GM18505 (cell line): ENCODE data around the gene TSEN15.

ENCODE experiments used
- ATAC-seq: cut with Tn5 transposase; IDR thresholded peaks from one replicate; pipeline ENCODE4 v1.9.1; 2021; ENCODE audit not compliant: unreplicated experiment
- POLR2A ChIP-seq: IDR thresholded peaks from 4 replicates; pipeline ENCODE4 v1.6.1; 2011; ENCODE audit warnings: borderline replicate concordance; ENCODE audit not compliant: insufficient read depth, insufficient read length; ENCODE audit errors: extremely low read depth

TSEN15 gene

GRCh38 chr1:184114818-184115398 lies 63.4 kb downstream of the TSEN15 start:
- TF ChIP-seq POLR2A: no peak

DNA sequence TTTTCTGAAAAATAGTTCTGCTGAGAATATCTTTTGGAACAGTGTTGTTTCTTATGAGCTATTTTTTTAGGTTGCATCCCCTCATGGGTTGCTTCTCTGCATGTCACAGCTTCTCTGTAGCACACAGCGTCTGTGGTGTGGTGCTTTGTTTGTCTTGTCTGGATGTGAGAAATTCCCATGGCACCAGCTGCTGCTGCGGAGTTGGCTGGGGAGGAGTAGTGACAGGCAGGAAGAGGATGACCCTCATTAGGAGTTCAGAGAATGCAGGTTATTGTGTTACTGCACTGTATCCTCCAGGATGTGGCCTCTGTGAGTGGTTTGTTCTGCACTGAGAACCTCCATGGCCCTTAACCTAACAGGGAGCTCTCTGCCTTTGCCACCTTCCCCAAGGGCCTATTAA lies 64.8 kb downstream of the TSEN15 start:
- ATAC-seq: no peak
- TF ChIP-seq POLR2A: no peak

More at GRCh38 chr1:184114818-184115398, 63.4 kb downstream of the TSEN15 start:
- ATAC-seq: no peak

DNA sequence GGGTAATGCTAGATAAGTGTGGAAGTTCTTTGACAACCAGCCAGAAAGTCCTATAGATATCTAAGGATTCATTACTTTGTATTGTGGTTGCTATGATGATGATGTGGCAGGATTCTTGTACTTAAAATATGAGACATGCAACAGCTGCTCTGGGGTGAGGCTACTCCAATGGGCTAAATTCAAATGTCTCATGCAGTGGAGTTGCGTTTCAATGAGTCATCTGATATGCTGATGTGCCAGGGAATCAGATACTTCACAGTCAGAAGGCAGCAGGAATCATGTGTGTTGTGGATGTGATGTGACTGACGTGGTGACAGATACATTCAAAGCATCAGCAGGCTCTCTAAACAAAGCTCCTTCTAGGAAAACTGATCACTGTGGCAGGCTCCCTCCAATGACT lies 66.5 kb downstream of the TSEN15 start:
- ATAC-seq: no peak
- TF ChIP-seq POLR2A: no peak
